Sigmoid colon (tissue), 7 donors: Measurements from ENCODE around the gene PPP2R2C. TPM values are rescaled to one million over a fixed set of nuclear protein-coding genes. Genes with fewer than 3 reads are reported as not detected.

Source experiments
- DNase-seq: peaks from one replicate; pipeline ENCODE4 v3.0.0-alpha.2; 2019
- H3K27ac ChIP-seq, 4 donors: fragments of 200-600 bp; sonication (generic); one replicate each; pipeline ENCODE4 v1.5.1; 2016 to 2019; ENCODE audit warnings: mild to moderate bottlenecking in 1 of 4
- H3K27me3 ChIP-seq, 3 donors: fragments of 200-600 bp; sonication (generic); one replicate each; pipeline ENCODE4 v1.5.1; 2019; ENCODE audit warnings: mild to moderate bottlenecking in 1 of 3
- H3K36me3 ChIP-seq, 4 donors: fragments of 200-600 bp; sonication (generic); one replicate each; pipeline ENCODE4 v1.5.1; 2016 to 2019
- H3K4me1 ChIP-seq, 4 donors: fragments of 200-600 bp; sonication (generic); one replicate each; pipeline ENCODE4 v1.5.1; 2017 to 2019
- H3K4me3 ChIP-seq, 4 donors: fragments of 200-600 bp; sonication (generic); one replicate each; pipeline ENCODE4 v1.5.1; 2017 to 2019; ENCODE audit warnings: mild to moderate bottlenecking in 2 of 4, moderate library complexity in 1 of 4
- H3K9me3 ChIP-seq, 4 donors: fragments of 200-600 bp in 3 of 4; sonication (generic) in 3 of 4; one replicate each; pipeline versions ENCODE4 v1.5.1 to v1.6.1; 2013 to 2019
- CTCF ChIP-seq, 4 experiments: fragments of 450-650 bp in 3 of 4; fragments of 200-600 bp in 1 of 4; IDR thresholded peaks; one replicate each; pipeline ENCODE4 v1.5.1; 2016 to 2019; ENCODE audit warnings: antibody characterized with exemption in 4 of 4, mild to moderate bottlenecking in 3 of 4, moderate library complexity in 2 of 4
- EP300 ChIP-seq, 4 donors: sonication (generic); formaldehyde crosslinking; IDR thresholded peaks; one replicate each; pipeline ENCODE4 v1.6.1; 2017; ENCODE audit warnings: antibody characterized with exemption in 4 of 4
- POLR2A ChIP-seq, 2 donors: fragments of 450-650 bp; IDR thresholded peaks; one replicate each; pipeline ENCODE4 v1.6.1; 2016; ENCODE audit warnings: antibody characterized with exemption in 2 of 2, mild to moderate bottlenecking in 2 of 2, moderate library complexity in 2 of 2
- POLR2AphosphoS5 ChIP-seq, 4 donors: sonication (generic); formaldehyde crosslinking; IDR thresholded peaks; one replicate each; pipeline ENCODE4 v1.6.1; 2017; ENCODE audit warnings: antibody characterized with exemption in 4 of 4
- WGBS, 2 donors: extraction: QIAGEN DNeasy Blood & Tissue Kit; methylation state at CpG; one replicate each; pipeline ENCODE4 v1.1.7; 2013; 5-methylcytosine and 5-hydroxymethylcytosine counted together
- intact Hi-C: fragments of 100-400 bp; cut with DNase I; formaldehyde crosslinking; loops from one replicate; pipeline ENCODE4 v1.15.1; 2023
- polyA plus RNA-seq, 3 donors: library from polyadenylated mRNA; stranded (reverse); fragments of 200-250 nt; gene quantifications; one replicate each; pipeline ENCODE4 v1.2.3, GENCODE V29; 2013
- total RNA-seq, 4 donors: library from RNA; depleted of rRNA; stranded (reverse); fragments of >200 nt; gene quantifications; one replicate each; pipeline ENCODE4 v1.1.0, GENCODE V29; 2016
- donor health status: healthy with polysubstance abuse.
- donor health status: Bipolar disorder and iron deficiency.
- donor health status: healthy.

Gene PPP2R2C
- total and polyA plus RNA-seq, 7 donors: 0.49 to 2.8 (median 1.1) TPM; not detected in 2

- Histone ChIP-seq H3K27ac (no peak overlapping the region), H3K27me3 (peaks cover 7 to 68% (median 41%) of the 10 kb centered on the region in 3 donors), H3K9me3 (no peaks in the 10 kb centered on the region), H3K36me3 (no peaks in the 10 kb centered on the region), H3K4me1 (peaks cover 0 to 15% (median 13%) of the 10 kb centered on the region in 4 donors), H3K4me3 (no peak overlapping the region)
- DNase-seq: peak; percentile 45
- no peak for TF ChIP-seq POLR2AphosphoS5 (IDR thresholded peaks at IDR 0.05)
- TF ChIP-seq CTCF (IDR thresholded peaks at IDR 0.05): no peak
- TF ChIP-seq POLR2A (IDR thresholded peaks at IDR 0.05): no peak
- no peak for TF ChIP-seq EP300 (IDR thresholded peaks at IDR 0.05)
- WGBS, 2 donors: 87 to 91% methylated on average over 11 of the region's 11 CpGs
- intact Hi-C loops: no loop called here
These were observed 3.1 kb upstream of the PPP2R2C start for GRCh38 chr4:6475492-6476020.

- no peak overlapping the region for H3K27ac ChIP-seq
- no peaks in the 10 kb centered on the region for H3K36me3 ChIP-seq
- intact Hi-C loops: no loop called here
- H3K4me3 ChIP-seq: no peak overlapping the region
- peak; percentile 27 for DNase-seq
- no peaks in the 10 kb centered on the region for H3K9me3 ChIP-seq
- no peak for TF ChIP-seq EP300 (IDR thresholded peaks at IDR 0.05)
- no peak for TF ChIP-seq POLR2A (IDR thresholded peaks at IDR 0.05)
- TF ChIP-seq POLR2AphosphoS5 (IDR thresholded peaks at IDR 0.05): no peak
- TF ChIP-seq CTCF (IDR thresholded peaks at IDR 0.05): no peak
- H3K4me1 ChIP-seq: peaks cover 0 to 21% (median 20%) of the 10 kb centered on the region in 4 donors
- peaks cover 7 to 74% (median 44%) of the 10 kb centered on the region in 3 donors for H3K27me3 ChIP-seq
- WGBS, 2 donors: 72% methylated on average over 9 of the region's 9 CpGs
These were observed 2.5 kb upstream of the PPP2R2C start for GRCh38 chr4:6474705-6475457.

- H3K27me3 ChIP-seq: peaks cover 7 to 82% (median 52%) of the 10 kb centered on the region in 3 donors
- peak; percentile 42 for DNase-seq
- no peak for TF ChIP-seq POLR2A (IDR thresholded peaks at IDR 0.05)
- no peak for TF ChIP-seq CTCF (IDR thresholded peaks at IDR 0.05)
- TF ChIP-seq EP300 (IDR thresholded peaks at IDR 0.05): no peak
- TF ChIP-seq POLR2AphosphoS5 (IDR thresholded peaks at IDR 0.05): no peak
- intact Hi-C loops: no loop called here
- no peaks in the 10 kb centered on the region for H3K36me3 ChIP-seq
- H3K4me3 ChIP-seq: no peak overlapping the region
- no peaks in the 10 kb centered on the region for H3K9me3 ChIP-seq
- H3K4me1 ChIP-seq: peaks cover 0 to 21% (median 20%) of the 10 kb centered on the region in 4 donors
- H3K27ac ChIP-seq: no peak overlapping the region
- 45 to 52% methylated on average over 5 of the region's 5 CpGs for WGBS, 2 donors
These were observed 1.7 kb upstream of the PPP2R2C start for GRCh38 chr4:6474053-6474568.

DNA sequence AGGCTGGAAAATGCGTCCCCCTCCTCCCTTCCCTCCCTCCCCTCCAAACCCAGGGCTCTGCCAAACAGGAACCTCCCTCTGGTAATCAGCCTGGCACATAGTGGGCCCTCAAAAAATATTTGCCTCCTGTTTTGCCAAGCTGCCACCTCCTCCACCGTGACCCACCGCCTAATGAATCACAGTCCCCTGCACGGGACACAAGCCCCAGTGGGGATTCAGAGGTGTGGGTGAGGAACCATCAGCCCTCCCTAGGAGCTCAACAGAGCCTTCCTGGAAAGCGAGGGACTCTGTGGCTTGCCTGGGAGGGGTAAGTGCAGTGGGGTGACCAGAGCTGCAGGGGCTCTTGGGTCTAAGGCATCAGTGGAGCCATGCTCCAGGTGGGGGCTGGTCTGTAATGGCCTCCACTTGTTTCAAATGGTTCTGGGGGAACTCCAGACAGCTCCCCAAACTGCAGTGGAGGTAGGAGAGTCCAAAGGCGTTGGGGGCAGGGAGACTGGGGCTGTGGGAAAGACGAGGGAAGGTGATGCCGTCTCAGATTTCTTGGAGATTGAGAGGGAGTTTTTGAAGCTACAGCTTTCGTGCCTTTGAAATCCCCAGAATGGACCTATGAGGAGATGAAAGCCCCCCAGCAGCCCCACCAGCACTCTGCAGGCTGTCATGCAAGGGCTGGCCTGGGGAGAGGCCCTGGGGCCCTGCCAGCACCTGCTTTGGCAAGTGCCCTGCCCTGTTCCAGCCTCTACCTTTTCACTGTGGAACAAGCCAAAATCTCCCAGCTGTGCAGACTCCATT is 1.0 kb upstream of the PPP2R2C start:
- Histone ChIP-seq H3K9me3 (no peaks in the 10 kb centered on the region), H3K36me3 (no peaks in the 10 kb centered on the region), H3K27ac (no peak overlapping the region), H3K4me3 (no peak overlapping the region), H3K27me3 (peaks cover 7 to 80% (median 57%) of the 10 kb centered on the region in 3 donors), H3K4me1 (peaks cover 0 to 21% (median 20%) of the 10 kb centered on the region in 4 donors)
- intact Hi-C loops: no loop called here
- no peak for TF ChIP-seq POLR2AphosphoS5 (IDR thresholded peaks at IDR 0.05)
- TF ChIP-seq CTCF (IDR thresholded peaks at IDR 0.05): no peak
- TF ChIP-seq POLR2A (IDR thresholded peaks at IDR 0.05): no peak
- no peak for TF ChIP-seq EP300 (IDR thresholded peaks at IDR 0.05)
- DNase-seq: peak; percentile 25
- WGBS, 2 donors: 39 to 41% methylated on average over 9 of the region's 9 CpGs
